ENCODE data around the gene ATRX.

- TF ChIP-seq EP300 (IDR thresholded peaks at IDR 0.05; ENCODE audit: borderline replicate concordance in 1 of 2, low read depth in 1 of 2, low read length in 1 of 2) (no peak), CTCF (IDR thresholded peaks at IDR 0.05) (no peak), EZH2phosphoT487 (IDR thresholded peaks at IDR 0.05; ENCODE audit: borderline replicate concordance, low read depth) (no peak), YY1 (IDR thresholded peaks at IDR 0.05; ENCODE audit: low read depth) (no peak), FOXJ3 (CRISPR knock-in tag; IDR thresholded peaks at IDR 0.05) (no peak), GABPA (IDR thresholded peaks at IDR 0.05; ENCODE audit: low read depth) (no peak), SMC3 (IDR thresholded peaks at IDR 0.05; ENCODE audit: low read depth, low read length) (no peak), FOSL2 (IDR thresholded peaks at IDR 0.05; ENCODE audit: borderline replicate concordance, low read depth) (no peak), CHD2 (IDR thresholded peaks at IDR 0.05; ENCODE audit: low read length, partially characterized antibody) (no peak), GATA2 (CRISPR knock-in tag; IDR thresholded peaks at IDR 0.05) (no peak), POLR2AphosphoS5 (IDR thresholded peaks at IDR 0.05; ENCODE audit: low read depth, low read length) (no peak)
Measured at GRCh38 chrX:77795124-77795523, 9.1 kb upstream of the ATRX start.

Measured in SK-N-SH (cell line).